GM11168 (cell line): ENCODE results near the gene ASAP2.

ENCODE experiments used
- in situ Hi-C: fragments of 300-500 bp; cut with MboI; formaldehyde crosslinking; loops from one replicate; pipeline ENCODE4 v1.12.0; 2022; ENCODE audit warnings: low sequenced_read_pairs; ENCODE audit not compliant: unreplicated experiment

Gene ASAP2

DNA sequence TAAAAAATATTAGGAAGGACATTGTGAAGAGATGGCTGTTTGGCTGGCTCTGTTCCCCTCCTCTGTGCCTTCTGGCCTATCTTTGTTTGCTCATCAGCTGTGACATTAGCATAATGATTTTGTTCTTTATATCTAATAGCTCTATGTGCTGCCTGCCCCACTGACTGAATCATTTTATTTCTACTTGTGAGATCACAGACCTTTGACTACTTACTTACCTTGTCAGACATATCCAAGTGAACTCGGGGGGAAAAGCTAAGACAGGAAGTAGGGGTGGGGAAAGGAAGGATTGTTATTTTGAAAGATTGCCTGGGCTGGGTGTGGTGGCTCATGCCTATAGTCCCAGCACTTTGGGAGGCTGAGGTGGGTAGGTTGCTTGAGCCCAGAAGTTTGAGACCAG lies 104.2 kb downstream of the ASAP2 start:
- in situ Hi-C loops, result no loop called here

GRCh38 chr2:9311488-9311887 lies 104.9 kb downstream of the ASAP2 start:
- in situ Hi-C loops, result no loop called here

GRCh38 chr2:9312591-9312990 lies 106.0 kb downstream of the ASAP2 start:
- in situ Hi-C loops, result no loop called here

- in situ Hi-C loops, result no loop called here
These were observed 106.8 kb downstream of the ASAP2 start for GRCh38 chr2:9313443-9313842.

DNA sequence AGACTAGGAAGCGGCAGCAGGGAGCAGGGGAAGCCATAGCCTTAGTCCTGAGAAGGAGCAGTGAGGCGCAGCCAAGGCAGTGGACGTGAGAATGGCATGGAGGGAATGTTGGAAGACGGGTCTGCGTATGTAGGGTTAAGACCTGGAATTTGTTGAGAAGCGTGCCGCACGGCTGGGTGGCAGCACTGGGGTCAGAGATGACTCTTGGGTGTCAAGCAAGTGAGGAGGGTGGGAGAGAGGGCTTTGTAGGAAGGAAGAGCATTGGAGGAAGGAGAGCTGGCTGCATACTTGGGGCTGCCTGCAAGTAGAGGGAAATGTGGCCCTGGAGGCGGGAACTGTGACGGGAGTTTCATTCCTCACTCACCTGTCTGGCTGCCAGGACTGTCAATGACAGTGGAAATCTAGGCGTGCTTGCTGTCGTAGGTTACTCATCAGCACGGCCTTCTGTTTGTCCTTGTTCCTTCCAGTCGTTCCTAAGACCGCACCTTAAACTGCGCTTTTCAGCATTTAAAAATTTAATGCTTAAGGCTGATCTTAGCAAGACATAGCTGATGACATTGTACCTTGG lies 108.8 kb downstream of the ASAP2 start:
- in situ Hi-C loops, result no loop called here

- in situ Hi-C loops, result no loop called here
These were observed 110.9 kb downstream of the ASAP2 start for GRCh38 chr2:9317559-9317958.

- in situ Hi-C loops, result no loop called here
These were observed 112.1 kb downstream of the ASAP2 start for GRCh38 chr2:9318461-9319337.

DNA sequence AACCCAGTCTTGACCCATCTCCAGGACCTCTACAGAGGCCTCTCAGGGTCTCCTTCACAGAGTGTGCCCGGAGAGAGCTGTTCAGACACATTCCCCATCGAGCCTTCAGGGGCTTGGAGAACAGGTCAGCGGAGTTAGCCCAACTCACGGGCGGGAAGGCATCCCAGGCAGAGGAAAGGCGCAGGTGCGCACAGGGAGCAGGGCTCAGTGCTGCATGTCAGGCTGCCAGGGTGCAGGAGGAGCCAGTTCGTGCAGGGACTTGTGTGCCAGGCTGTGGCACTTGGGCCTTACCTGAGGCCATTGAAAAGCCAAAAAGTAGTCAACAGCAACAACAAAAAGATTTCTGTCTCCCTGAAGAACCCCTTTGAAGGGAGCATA lies 112.7 kb downstream of the ASAP2 start:
- in situ Hi-C loops, result no loop called here

DNA sequence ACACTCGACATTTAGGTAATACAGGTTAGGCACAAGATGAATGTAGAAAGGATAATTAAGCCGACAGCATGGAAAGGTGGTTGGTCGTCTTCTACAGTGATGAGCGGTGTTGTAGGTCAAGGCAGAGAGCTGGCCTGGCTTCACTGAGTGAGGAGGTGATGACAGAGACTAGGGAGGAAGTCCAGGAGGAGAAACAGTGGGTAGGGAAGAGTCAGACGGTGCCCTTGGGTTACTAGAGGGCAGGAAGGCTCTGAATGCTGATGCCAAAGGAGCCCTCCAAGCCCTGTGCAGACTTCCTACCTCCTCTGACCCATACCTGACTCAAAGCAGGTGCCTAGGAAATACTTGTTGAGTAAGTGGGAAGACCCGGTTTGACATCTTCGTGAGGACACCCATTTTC lies 116.0 kb downstream of the ASAP2 start:
- in situ Hi-C loops, result no loop called here

- in situ Hi-C loops, result no loop called here
These were observed 118.8 kb downstream of the ASAP2 start for GRCh38 chr2:9325428-9325827.

- in situ Hi-C loops, result no loop called here
These were observed 120.4 kb downstream of the ASAP2 start for GRCh38 chr2:9326975-9327374.

DNA sequence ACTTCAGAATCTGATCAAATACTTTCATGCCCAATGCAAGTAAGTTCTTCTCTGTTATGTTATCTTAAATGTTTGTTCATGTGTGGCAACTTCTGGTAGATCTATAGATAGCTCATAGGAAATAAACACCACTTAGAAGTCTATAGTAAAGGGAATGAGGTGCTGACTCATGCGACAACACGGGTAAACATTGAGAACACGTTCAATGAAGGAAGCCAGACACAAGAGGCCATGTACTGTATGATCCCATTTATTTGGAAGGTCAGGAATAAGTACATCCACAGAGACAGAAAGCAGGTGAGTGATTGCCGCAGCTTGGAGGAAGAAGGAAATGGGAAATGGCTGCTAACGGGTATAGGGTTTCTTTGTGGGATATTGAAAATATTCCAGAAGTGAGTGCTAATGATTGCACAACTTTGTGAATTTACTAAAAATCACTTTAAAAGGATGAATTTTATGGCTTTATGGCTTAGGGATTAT lies 121.3 kb downstream of the ASAP2 start:
- in situ Hi-C loops, result no loop called here

DNA sequence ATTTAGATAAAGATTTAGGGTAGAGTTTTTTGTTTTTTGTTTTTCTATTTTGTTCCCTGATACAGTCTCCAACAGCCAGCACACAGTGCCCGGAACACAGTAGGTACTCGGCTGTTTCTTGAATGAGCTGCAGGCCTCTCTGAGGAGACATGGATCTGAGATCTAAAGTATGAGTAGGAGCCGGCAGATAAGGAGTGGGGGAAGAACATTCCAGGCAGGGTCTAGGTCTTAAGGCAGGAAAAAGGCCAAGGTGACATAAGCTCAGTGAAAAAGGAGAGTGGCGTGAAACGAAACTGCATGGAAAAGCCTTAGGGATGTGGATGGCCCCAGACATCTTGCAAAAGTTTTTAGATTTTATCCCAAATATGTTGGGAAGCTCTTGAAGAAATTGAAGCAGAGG lies 122.3 kb downstream of the ASAP2 start:
- in situ Hi-C loops, result no loop called here

DNA sequence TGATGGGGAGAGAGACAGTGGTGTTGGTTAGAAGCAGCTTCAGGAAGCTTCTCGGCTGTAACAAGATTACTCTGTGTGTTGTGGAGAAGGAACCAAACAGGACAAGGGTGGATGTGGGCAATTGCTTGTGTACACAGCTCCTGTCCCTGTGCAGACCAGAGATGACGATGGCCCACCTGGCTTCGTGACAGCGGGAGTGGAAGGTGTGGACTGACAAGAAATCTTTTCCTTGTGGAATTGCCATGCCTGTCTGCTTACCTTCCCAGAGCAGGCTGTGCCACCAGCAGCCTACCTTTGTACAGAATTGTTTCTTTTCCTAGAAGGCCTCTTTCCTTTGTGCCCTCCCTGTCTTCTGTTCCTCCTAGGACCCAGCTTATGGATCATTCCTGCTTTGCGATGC lies 122.9 kb downstream of the ASAP2 start:
- in situ Hi-C loops, result no loop called here

- in situ Hi-C loops, result no loop called here
These were observed 124.1 kb downstream of the ASAP2 start for GRCh38 chr2:9330612-9331270.

GRCh38 chr2:9331704-9332103 lies 125.1 kb downstream of the ASAP2 start:
- in situ Hi-C loops, result no loop called here

DNA sequence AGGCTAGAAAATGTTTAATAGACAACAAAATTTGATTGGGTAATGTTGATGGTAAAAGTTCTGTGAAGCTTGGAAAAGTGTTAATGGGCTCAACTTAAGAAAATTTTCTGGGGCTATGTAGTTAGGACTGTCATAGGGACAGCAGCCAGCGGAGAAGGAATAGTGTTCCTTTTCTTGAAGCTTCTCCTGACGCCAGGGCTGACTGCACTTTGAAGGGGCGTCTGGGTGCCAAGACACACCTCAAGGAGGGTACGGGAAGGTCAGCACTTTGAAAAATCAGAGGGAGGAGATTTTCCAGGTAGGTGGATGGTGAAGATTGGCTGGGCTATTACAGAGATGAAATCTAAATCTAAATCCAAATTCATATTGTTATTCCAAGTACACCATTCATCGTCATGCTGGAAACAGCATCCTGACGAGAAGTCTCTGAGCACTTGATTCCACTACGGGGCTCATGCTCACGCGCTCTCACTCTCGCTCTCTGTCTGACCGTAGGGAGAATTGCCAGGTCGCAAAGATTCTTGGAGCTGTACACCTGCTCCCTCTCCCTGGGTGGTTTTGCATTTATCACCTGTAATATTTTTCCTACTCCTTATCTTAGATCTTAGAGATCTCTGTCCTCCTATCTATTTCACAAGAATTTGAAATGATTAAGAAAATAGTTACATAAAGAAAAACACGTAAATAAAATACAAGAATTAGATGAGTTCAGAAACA lies 125.7 kb downstream of the ASAP2 start:
- in situ Hi-C loops, result no loop called here

GRCh38 chr2:9332853-9333245 lies 126.2 kb downstream of the ASAP2 start:
- in situ Hi-C loops, result no loop called here

GRCh38 chr2:9333591-9334171 lies 127.1 kb downstream of the ASAP2 start:
- in situ Hi-C loops, result no loop called here

DNA sequence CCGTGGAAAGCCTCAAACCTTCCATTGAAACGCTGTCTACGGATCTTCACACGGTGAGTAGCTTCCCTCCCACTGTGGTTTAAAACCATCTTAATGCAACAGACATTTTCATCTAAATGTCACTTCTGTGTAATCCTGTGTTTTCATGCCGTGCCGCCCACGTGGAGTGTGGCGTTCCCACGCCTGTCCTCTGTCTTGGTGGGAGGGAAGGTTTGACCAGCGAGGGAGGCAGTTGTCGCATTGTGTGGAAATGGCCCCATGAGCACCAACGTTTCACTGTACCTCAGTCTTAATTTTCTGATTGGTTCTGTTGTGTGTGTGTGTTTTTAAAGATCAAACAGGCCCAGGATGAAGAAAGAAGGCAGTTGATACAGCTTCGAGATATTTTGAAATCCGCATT lies 128.1 kb downstream of the ASAP2 start:
- in situ Hi-C loops, result no loop called here
